GM12892 (cell line): ENCODE measurements around the gene PCDHB16.

Experiments used
- POLR2A ChIP-seq: IDR thresholded peaks from 2 replicates; pipeline ENCODE4 v1.6.1; 2011; ENCODE audit warnings: low read depth, low read length, control low read depth
- POLR2AphosphoS5 ChIP-seq: IDR thresholded peaks from 2 replicates; pipeline ENCODE4 v1.6.1; 2011; ENCODE audit warnings: low read depth, low read length, control low read depth

GRCh38 chr5:141155540-141156374 lies 26.4 kb upstream of the PCDHB16 start:
- TF ChIP-seq POLR2A (no peak), POLR2AphosphoS5 (no peak)
